HG03280 (cell line): ENCODE data around the gene HSPG2.

ENCODE experiments used
- ATAC-seq: cut with Tn5 transposase; IDR thresholded peaks from one replicate; pipeline ENCODE4 v1.9.1; 2021; ENCODE audit warnings: mild to moderate bottlenecking, moderate library complexity; ENCODE audit not compliant: unreplicated experiment

HSPG2 gene

GRCh38 chr1:21884456-21885235 lies 52.5 kb downstream of the HSPG2 start:
- ATAC-seq = no peak

- no peak for ATAC-seq
These were observed 54.2 kb downstream of the HSPG2 start for GRCh38 chr1:21882721-21883415.

GRCh38 chr1:21881250-21881649 lies 55.9 kb downstream of the HSPG2 start:
- no peak for ATAC-seq

- ATAC-seq = no peak
These were observed 56.5 kb downstream of the HSPG2 start for GRCh38 chr1:21880619-21880970.

GRCh38 chr1:21879928-21880618 lies 57.0 kb downstream of the HSPG2 start:
- ATAC-seq = no peak

GRCh38 chr1:21878840-21879478 lies 58.2 kb downstream of the HSPG2 start:
- no peak for ATAC-seq

- no peak for ATAC-seq
These were observed 58.9 kb downstream of the HSPG2 start for GRCh38 chr1:21878009-21878773.

GRCh38 chr1:21876267-21876666 lies 60.8 kb downstream of the HSPG2 start:
- ATAC-seq = no peak

GRCh38 chr1:21875621-21876063 lies 61.5 kb downstream of the HSPG2 start:
- no peak for ATAC-seq

- no peak for ATAC-seq
These were observed 62.1 kb downstream of the HSPG2 start for GRCh38 chr1:21874778-21875547.

- ATAC-seq = no peak
These were observed 62.8 kb downstream of the HSPG2 start for GRCh38 chr1:21874328-21874727.

GRCh38 chr1:21873761-21874160 lies 63.3 kb downstream of the HSPG2 start:
- no peak for ATAC-seq

- no peak for ATAC-seq
These were observed 63.9 kb downstream of the HSPG2 start for GRCh38 chr1:21873174-21873573.

- ATAC-seq = no peak
These were observed 64.5 kb downstream of the HSPG2 start for GRCh38 chr1:21872445-21873079.

- no peak for ATAC-seq
These were observed 65.2 kb downstream of the HSPG2 start for GRCh38 chr1:21871943-21872342.

GRCh38 chr1:21870611-21871010 lies 66.5 kb downstream of the HSPG2 start:
- no peak for ATAC-seq

- ATAC-seq = no peak
These were observed 67.4 kb downstream of the HSPG2 start for GRCh38 chr1:21869620-21870121.

GRCh38 chr1:21868941-21869454 lies 68.1 kb downstream of the HSPG2 start:
- no peak for ATAC-seq

- no peak for ATAC-seq
These were observed 68.6 kb downstream of the HSPG2 start for GRCh38 chr1:21868482-21868881.
